Measurements from ENCODE around the gene PKP2.

- TF ChIP-seq EZH2 (IDR thresholded peaks at IDR 0.05; ENCODE audit: insufficient read depth, poor library complexity, severe bottlenecking) (no peak), EZH2phosphoT487 (IDR thresholded peaks at IDR 0.05; ENCODE audit: insufficient read depth, low read depth) (no peak)
Observed at GRCh38 chr12:32918890-32919801, 22.6 kb upstream of the PKP2 start.
